Prostate gland (tissue), 2 donors: ENCODE measurements around the gene CAMKMT.

Experiments used
- POLR2A ChIP-seq: fragments of 450-650 bp; IDR thresholded peaks from one replicate; pipeline ENCODE4 v1.6.1; 2016; ENCODE audit warnings: antibody characterized with exemption, mild to moderate bottlenecking
- TF ChIP-seq, protein P1 (sequence below), 4 experiments: fragments of 200-600 bp in 2 of 4; fragments of 450-650 bp in 2 of 4; sonication (generic) in 2 of 4; IDR thresholded peaks; 1 replicate in 3 of 4; 2 replicates in 1 of 4; pipeline ENCODE4 v1.5.1; 2016 to 2019; ENCODE audit warnings: antibody characterized with exemption in 4 of 4, mild to moderate bottlenecking in 2 of 4, moderate library complexity in 2 of 4

DNA sequence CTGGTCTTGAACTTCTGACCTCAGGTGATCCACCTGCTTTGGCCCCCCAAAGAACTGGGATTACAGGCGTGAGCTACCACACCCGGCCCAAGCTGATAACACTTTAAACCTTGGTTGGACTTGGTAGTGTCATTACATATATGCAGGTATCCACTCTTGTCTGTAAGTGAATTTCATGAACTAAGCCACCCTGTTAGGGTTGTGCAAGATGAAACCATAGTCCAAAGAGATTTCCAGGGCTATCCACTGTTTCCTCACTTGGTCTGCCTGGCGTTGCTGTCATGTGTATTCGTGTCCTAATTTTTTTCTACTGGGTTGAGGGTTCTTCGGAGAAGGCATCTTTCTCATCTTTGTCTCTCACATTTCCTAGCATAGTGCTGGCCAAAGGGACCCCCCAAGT lies 203.0 kb downstream of the CAMKMT start:
- TF ChIP-seq, protein P1, sequence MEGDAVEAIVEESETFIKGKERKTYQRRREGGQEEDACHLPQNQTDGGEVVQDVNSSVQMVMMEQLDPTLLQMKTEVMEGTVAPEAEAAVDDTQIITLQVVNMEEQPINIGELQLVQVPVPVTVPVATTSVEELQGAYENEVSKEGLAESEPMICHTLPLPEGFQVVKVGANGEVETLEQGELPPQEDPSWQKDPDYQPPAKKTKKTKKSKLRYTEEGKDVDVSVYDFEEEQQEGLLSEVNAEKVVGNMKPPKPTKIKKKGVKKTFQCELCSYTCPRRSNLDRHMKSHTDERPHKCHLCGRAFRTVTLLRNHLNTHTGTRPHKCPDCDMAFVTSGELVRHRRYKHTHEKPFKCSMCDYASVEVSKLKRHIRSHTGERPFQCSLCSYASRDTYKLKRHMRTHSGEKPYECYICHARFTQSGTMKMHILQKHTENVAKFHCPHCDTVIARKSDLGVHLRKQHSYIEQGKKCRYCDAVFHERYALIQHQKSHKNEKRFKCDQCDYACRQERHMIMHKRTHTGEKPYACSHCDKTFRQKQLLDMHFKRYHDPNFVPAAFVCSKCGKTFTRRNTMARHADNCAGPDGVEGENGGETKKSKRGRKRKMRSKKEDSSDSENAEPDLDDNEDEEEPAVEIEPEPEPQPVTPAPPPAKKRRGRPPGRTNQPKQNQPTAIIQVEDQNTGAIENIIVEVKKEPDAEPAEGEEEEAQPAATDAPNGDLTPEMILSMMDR (IDR thresholded peaks at IDR 0.05): no peak
- TF ChIP-seq POLR2A: no peak
